ENCODE results near the gene LEMD3.
A peak's percentile ranks its signal among the peaks of the same experiment; 100 is the strongest.

LEMD3 gene

DNA sequence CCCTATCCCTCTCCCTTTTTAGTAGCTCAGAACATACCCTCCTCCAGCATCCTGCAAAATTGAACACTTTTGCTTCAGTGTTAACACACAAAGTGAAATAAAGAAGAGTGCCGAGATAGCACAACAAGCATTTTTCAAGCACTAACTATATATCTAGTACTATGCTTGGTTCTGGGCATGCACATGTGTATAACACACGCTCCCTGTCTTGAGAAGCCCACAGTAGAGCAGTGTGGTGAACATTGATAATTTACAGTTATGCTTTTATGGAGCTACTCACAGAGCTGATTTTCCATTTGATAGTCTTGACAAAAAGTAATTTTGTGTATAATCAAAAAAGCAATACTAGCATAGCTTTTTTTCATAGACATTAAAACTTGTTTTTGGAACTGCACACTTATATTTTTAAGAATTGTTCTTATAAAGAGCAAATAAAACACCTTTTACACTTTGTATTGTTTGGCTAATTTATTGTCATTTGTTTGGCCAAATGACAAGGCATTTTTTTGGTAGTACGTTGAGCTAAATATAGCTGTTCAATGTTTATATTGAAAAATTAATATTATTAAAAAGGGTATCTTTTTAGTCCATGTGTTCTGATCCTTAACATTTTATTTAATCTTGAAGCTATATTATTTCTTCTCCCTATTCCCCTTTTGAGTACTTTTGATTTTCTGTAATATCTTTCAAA is 39.7 kb downstream of the LEMD3 start:
- DNase-seq = no peak

DNA sequence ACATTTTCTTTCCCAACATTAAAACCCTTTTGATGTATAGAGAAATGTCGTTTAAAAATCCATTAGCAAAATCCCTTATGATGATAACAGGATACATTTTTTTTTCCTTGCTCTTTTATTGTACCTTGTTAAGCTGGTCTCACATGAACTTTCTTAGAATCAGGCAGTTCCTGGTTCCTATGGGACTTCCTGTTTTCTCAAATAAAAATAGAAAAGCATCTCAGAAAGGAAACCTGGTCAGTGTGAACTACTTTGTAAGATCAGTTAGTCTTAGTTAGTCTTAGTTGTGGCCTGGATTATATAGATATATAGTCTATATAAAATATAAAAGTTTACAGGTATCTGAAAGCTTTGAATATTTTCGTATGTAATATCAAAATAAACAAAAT is 40.3 kb downstream of the LEMD3 start:
- no peak for DNase-seq

DNA sequence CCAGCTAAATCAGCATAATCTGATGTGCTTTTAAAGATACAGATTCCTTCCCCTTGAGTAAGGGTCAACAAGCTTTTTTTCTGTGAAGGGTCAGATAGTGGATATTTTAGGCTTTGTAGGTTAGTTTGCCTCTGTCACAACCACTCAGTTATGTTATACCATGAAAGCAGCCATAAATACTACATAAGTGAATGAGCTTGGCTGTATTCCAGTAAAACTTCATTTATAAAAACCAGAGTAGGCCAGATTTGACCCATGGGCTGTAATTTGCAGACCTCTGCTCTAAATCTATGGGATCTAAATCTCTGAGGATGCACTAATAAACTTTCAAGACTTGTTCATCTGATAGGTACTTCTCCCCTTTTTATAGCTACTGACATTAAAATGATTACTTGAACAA is 47.7 kb downstream of the LEMD3 start:
- no peak for DNase-seq

DNA sequence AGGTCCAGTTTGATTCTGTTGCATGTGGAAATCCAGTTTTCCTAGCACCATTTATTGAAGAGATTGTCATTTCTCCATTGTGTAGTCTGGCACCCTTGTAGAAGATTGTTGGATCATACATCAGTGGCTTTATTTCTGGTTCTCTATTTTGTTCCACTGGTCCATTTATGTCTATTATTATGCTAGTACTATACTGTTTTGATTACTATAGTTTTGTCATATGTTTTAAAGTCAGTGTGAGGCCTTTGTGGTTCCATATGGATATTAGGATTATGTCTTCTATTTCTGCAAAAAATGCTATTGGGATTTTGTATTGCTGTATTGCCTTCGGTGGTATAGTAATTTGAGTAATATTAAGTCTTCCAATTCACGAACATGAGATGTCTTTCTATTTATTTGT is 51.4 kb downstream of the LEMD3 start:
- DNase-seq = no peak

DNA sequence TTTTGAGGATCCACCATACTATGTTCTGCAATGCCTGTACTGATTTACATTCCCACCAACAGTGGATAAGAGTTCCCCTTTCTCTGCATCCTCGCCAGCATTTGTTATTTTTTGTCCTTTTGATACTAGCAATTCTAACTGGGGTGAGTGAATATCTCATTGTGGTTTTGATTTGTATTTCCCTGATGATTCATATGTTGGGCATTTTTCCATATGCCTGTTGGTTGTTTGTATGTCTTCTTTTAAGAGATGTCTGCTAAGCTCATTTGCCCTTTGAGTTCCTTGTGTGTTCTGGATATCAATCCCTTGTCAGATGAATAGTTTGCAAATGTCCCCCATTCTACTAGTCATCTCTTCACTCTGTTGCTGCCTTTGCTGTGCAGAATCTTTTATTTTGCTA is 60.1 kb downstream of the LEMD3 start:
- DNase-seq = peak; percentile 80

DNA sequence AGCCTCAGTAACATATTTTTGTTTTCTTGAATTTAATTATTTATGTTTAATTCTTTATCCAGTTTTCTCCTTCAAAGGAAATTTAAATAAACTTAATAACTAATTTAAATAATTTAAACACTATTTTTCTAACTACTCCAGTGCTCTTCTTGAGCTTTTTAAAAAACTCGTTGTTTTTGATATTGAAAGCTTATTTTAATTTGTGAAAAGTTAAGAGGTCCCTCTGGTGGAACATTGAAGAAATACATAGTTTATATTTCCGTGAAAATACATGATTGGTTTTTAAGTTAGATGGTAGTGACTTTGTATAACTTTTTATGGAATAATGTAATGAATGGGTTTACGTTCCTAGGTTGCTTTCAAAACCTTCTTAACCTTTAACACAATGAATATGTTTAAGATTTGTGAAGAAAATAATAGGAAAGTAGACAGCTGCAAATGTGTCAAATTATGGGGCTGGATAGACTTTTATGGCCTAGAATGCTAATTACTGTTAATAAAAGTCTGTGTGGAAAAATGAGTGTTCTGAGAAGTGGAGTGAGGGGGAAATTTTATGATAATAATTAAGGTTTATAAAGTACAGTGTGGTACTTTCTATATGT is 63.2 kb downstream of the LEMD3 start:
- DNase-seq = no peak

DNA sequence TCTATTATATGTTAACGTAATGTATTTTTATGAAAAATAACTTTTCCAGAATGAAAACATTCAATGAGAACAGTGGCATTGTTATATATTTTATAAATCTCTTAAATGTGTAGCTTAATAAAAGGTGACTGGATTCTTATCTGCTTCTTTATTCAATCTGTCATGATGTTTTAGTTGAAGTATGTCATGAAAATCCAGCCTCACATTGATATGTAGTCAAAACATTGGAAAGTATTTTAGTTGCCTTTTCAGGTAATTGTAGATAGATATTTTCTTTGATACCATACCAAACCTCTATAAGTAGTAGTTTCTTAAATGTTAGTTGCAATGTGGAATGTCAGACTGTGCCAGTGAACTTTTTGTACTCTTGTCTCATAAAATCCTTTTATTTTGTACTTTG is 67.8 kb downstream of the LEMD3 start:
- DNase-seq = no peak

DNA sequence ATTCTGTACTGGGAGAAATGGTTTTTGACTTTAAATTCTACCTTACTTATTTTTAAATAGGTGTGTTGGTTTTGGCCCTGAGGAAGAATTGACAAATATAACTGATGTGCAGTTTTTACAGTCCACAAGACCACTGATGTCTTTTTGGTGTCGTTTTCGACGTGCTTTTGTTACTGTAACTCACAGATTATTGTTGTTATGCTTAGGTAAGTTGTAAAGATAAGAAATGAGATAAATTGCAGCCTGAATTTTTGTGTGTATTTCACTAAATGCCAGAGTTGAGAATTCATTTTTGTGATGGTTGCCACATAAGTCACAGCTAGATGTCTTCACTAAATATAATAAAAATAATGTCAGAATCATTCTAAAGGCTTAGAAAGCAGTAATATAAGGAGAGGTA is 69.2 kb downstream of the LEMD3 start:
- DNase-seq = no peak

DNA sequence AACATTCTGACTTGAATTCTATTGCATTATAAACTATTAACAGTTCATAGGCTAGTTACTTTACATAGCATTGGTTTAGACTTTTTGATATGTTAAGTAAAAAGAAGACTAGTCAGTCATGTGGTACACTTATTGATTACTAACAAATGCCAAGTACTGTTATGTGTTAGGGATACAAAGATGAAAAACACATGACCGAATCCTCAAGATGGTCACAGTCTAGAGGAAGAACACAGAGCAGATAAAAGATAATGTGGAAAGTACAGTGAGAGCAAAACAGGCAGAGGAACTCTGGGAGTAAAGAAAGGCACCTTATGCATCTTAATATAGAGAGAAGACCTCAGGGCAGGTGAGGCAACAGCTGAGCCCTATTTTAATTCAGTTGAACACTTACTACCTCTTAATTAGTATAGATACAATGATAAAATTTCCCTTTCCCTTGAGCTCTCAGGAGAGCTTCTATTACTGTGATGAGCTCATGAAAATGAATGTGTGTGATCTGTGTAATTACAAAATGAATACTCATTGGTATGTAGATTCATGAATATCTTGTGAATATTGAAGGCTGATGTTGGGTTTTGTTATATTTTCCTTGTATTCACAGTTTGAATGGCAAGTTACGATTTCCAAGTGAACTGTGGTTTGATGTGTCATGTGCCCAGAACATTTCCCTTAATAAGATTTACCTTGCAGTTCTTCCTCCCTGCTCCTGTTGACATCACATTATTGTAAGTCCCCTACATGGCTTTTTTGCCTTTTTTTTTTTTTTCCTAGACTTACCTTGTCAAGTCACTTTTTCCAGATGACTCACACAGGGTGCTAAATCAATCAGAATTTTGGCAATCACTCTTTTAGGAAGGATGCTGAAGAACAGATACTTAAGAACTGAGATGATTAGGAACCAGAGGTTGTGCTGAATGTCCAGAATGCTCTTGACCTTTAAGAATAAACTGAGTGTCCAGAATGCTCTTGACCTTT is 79.6 kb downstream of the LEMD3 start:
- DNase-seq = no peak

DNA sequence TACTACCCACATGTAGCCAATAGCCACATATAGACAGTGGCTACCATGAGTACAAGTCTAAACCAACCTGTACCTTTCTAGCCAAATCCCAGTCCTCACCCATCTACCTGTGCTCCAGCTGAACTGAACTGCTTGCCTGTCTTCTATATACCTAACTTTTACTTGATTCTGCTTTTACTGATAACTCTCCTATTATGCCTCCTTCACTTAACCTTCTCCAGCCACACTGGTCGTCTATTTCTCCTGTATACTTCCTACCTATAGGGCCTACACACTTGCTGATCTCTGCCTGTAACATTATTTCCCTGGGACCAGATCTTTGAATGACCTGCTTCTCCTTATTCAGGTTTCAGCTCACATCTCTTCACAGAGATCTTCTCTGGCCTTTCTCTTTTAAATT is 83.1 kb downstream of the LEMD3 start:
- no peak for DNase-seq

DNA sequence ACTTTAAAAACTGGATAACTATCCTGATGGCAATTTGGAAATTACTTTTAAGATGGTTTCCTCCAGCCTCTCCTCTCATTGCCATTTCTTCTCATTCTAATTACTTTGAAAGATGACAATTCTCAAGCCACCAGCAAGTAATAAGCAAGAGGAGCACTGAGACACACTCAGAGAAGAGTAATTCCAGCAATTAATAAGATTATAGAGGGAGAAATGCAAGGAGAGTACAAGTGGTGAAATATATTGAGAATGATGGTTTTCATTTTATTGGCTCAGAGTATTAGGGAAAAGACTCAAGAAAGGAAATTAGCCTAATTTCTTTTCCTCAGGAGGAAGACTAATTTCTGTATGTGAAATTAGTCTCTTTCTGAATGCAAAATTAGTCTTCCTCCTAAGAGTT is 88.6 kb downstream of the LEMD3 start:
- DNase-seq = no peak

DNA sequence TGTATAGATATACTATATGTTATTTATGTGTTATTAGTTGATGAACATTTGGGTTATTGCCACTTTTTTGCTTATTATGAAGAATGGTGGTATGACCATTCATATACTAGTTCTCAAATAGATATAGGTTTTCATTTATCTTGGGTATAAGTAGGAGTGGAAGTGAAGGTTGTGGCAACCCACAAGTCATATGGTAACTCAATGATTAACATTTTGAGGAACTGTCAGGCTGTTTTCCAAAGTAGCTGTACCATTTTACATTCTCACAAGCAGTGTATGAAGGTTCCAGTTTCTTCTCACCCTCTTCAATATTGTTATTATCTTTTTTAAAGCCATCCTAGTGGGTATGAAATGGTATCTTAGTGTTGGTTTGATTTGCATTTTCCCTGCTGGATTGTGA is 90.1 kb downstream of the LEMD3 start:
- DNase-seq = no peak

DNA sequence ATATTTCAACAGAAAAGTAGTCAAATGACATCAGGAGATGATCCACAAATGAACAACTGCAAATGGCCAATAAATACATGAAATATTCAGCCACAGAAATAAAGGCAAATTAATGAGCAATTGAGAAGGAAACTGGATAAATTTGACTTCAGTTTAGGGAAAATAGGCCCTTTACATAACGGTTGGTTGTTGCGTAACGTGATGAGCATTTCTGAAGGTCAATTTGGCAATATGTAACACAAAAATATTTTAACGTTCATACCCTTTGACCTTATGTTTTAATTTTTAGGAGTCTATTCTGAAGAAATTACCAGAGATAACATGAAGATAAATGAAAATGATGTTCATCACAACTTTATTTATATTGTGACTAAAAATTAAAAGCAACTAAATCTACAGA is 94.4 kb downstream of the LEMD3 start:
- DNase-seq = no peak

DNA sequence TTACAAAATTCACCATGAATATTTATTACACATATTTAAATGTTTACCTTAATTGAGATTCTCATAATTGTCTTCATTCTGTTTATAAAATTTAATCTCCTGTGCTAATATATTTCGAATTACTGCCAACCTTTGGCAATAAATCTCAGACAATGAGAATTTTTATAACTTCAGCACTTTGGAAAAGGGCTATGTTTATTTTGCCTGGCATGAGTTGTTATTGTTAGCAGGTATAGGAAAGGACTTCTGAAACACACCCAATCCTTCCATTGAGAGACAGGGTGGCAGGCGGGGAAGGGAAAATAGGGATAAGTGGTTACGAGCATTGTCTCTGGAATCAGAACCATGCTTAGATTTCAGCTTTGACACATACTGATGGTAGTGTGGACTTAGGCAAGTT is 97.0 kb downstream of the LEMD3 start:
- no peak for DNase-seq

DNA sequence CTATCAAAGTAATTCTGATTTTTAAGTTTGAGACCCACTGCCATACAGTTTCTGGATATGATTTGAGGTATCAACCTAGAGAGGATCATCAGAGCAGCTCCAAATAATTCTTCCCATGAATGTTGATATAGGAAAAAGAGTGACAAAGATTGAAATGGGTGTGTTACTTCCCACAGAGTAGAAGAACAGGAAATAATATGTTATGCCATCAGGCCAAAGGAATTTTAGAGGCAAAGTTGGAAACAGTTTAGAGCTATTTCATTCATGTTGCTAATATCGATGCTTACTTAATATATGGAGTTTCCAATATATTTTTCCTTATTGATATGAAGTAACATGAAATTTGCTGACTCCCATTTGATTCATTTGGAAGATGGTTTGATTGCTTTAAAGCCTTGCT is 100.2 kb downstream of the LEMD3 start:
- DNase-seq = peak; percentile 32

DNA sequence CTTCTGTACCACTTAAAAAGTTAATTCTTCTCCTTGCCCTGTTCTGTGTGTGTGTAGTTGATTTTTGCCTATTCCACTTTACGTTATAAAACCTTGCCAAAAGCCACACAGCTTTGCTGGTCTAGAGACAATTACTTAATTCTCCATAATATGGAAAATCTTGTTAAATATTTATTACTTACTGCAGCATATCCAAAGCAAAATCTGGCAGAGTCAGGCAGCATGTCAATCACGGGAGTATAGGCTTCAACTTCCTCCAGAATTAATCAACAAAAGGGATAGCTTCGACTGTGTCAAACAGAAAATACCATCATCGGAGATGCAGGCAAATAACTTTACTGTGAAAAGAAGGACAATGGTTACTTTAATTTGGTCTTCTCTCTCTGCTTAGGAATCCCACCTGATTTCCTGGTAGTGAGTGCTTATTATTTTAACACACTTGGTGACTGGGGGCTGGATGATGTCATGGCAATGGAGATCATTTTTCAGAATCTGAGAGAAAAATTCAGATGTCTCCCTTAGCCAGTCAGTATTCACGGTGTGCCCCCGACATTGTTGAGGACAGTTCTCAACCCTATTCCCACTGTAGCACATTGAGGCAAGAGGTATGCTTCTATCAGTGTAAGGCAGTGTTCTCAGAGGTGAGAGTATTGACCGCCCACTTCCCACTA is 105.4 kb downstream of the LEMD3 start:
- no peak for DNase-seq

DNA sequence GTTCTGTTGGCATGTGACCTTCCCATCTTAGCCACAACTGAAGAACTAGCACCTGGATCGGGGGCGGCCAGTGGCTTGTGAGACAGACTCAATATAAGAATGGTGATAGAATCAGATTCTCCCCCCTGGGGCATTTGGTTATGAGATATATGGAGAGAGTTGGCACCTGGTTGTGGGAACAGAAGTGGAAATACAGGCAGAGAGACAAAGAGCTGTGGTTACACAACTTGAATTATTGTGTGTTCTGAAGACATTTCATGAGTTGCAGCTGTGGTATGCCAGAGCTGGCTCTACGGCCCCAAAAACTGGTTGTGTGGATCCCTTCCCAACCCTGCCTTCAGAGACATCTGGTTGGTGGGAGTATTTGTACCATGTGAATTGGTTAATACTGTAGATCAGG is 106.2 kb downstream of the LEMD3 start:
- DNase-seq = no peak

DNA sequence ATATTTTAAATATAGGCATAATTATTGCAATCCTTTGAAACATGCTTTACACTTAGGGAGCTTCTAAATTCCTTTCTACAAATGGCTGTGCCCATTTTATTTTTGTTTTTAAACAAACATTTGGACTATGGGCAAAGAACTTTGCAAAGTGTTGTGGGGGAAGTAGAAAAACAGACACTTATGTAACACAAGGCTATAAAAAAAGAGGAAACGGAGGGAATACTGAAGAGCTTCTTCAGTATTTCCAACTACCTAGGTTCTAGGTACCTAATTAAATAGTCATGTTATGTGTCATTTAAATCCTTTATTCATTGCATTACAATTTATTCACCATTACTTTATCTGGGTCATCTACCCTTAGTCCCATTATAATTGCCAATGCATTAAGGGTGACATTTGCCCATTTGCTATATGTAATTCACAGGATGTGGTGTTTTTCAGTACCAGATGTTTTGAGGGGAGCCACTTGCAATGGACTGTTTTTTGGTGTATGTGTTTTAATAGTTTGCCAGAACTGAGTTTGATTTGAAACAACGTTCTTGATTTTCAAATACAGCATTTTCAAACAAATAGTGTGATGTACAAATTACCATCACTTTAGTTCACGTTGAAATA is 107.6 kb downstream of the LEMD3 start:
- DNase-seq = no peak

DNA sequence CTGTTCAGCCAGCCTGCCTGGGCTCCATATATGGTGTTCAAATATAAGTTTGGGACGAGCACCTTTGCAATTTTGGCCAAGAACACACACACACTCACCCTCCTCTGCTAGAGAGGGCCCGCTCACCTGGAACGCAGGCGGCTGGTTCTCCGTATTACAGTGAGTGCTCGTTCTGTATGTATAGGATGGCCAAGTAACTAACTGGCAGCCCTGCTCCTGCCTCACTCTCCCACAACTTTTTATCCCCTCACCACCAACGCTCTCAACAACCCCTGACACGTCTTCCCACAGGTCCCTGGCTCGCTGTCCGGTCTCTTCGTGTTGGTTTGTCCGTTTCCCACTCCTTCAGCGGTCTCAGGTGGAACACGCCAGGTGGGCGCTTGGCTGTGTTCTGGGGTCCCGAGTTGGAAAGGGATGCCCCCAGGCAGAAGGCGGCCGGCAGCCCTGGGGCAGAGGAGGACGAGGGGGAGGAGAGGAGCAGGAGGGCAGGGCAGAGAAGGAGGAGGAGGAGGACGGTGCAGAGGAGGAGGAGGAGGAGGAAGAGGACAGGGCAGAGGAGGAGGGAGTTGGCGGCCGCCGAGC is 108.7 kb downstream of the LEMD3 start:
- no peak for DNase-seq

DNA sequence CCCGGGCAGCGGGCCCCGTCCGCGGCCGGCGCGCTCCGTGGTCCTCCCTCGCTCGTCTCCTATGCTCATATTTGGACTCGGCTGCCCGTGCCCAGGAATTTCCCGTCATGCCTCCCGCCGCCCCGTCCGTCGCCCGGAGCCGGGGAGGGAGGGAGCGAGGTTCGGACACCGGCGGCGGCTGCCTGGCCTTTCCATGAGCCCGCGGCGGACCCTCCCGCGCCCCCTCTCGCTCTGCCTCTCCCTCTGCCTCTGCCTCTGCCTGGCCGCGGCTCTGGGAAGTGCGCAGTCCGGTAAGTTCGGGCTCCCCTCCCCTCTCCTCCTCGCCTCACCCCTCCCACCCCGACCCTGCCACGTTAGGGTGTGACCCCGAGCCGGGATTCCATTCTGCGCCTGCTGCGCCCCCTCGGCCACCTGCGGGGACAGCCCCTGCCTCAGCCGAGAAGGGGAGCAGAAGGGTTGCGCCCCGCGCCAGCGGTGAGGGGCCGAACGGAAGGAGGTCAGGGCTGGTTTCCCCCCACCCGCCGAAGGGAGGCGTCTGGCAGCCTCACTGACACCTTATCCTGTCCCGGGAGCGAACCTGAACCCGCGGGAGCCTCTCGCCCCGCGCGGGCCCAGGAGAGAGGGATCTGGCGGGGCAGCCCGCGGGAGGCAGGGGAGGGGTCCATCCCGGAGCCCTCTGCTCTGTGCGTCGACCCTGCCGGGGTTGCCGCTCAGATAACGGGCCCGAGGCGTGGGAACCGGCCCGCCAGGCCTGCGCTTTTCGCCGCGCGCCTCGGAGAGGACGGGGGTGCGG is 109.4 kb downstream of the LEMD3 start, which contains the start of gene MSRB3:
Gene MSRB3, plus strand, starts transcription at position 108 of the 793 bp plus-strand sequence. CDS start 29,897 bp downstream, outside the sequence.
- DNase-seq = peak; percentile 76

DNA sequence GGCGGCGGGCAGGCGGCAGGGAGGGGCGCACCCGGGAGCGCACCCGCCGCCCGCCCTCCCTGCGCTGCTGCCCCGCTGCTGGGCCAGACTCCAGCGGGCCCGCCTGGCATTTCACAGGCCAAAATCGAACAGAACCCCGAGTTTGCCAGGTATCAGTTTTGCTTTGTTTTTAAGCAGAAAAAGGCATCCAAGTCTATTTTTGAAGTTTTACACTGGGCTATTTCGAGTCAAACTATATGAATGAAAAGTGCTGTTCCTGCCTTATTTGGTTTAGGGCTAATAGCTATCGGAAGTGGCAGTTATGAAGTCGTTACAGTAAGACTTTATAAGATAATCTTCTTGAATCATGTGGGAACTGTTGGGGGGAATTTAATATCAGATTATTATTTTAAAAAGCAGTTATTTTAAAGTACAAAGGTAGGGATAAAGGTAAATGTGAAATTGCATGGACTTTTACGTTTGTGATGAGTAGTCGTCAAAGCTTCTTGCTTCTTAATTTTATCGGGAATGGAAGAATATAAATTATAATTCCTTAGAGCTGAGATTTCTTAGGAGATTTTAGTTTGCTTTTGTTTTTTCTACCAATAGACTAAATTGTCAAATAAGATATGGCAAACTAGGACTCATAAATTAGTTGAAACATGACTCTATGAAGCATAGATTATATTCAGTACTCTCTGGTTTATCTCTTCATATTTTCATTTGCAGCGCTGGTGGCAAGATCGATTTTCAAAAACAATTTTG is 110.2 kb downstream of the LEMD3 start:
- no peak for DNase-seq
